Upper lobe of right lung (tissue), 1 donor: ENCODE data around the gene MEGF11. TPM values are rescaled to one million over a fixed set of nuclear protein-coding genes. Genes with fewer than 3 reads are reported as not detected.

Experiments
- ATAC-seq: fragments of 200-7000 bp; cut with Tn5 transposase; one replicate; pipeline ENCODE4 v1.9.1; 2020; ENCODE audit warnings: mild to moderate bottlenecking, moderate library complexity
- DNase-seq: peaks from one replicate; pipeline ENCODE4 v3.0.0-alpha.2; 2020
- H3K27ac ChIP-seq: fragments of 200-600 bp; one replicate; pipeline ENCODE4 v1.8.0; 2022
- H3K27me3 ChIP-seq: fragments of 200-600 bp; one replicate; pipeline ENCODE4 v1.8.0; 2022; ENCODE audit warnings: mild to moderate bottlenecking
- H3K36me3 ChIP-seq: fragments of 200-600 bp; one replicate; pipeline ENCODE4 v1.8.0; 2022
- H3K4me1 ChIP-seq: fragments of 200-600 bp; one replicate; pipeline ENCODE4 v1.8.0; 2022
- H3K4me3 ChIP-seq: fragments of 200-600 bp; one replicate; pipeline ENCODE4 v1.8.0; 2022; ENCODE audit warnings: mild to moderate bottlenecking
- H3K9me3 ChIP-seq: fragments of 200-600 bp; one replicate; pipeline ENCODE4 v1.8.0; 2022
- intact Hi-C: fragments of 100-400 bp; cut with DNase I; formaldehyde crosslinking; loops from one replicate; pipeline ENCODE4 v1.11.0; 2022
- total RNA-seq: library from RNA; stranded (reverse); fragmentation: NEBNext Ultra II Directional; extraction: Animal tissue kit (Norgen Biotek cat#: 25700); gene quantifications from one replicate; pipeline ENCODE4 v1.2.1, GENCODE V29; 2021
- TF ChIP-seq, protein P1 (sequence below): fragments of 200-600 bp; IDR thresholded peaks from one replicate; pipeline ENCODE4 v1.8.0; 2022; ENCODE audit warnings: antibody characterized with exemption
- donor health status: DM: no; HTN: yes; CAD: no; lungs with severe emphysema.

The MEGF11 gene
- total RNA-seq, 1 donor from 2014 or later = 3.0 TPM

DNA sequence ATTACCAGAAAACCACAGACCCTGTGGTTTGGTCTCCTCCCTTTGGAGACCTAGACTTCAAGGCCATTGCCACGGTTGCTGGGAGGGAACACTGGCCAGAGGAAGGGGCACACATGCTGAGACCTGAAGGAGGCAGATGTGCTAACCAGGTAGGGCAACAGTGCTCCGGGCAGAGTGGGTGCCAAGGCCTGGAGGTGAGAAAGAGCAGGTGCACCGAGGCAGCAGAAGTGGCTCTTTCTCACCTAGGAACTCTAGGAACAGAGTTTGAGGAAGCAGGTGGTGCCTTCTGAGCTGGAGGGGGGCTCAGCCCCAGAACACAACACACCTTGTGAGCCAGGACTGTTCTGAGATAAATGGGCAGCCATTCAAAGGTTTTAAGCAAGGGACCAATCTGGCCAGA, 106.1 kb downstream of the MEGF11 start:
- H3K9me3 ChIP-seq = no peaks in the 10 kb centered on the region
- H3K4me3 ChIP-seq = no peak overlapping the region
- no peak overlapping the region for H3K27ac ChIP-seq
- no peaks in the 10 kb centered on the region for H3K4me1 ChIP-seq
- TF ChIP-seq, protein P1, sequence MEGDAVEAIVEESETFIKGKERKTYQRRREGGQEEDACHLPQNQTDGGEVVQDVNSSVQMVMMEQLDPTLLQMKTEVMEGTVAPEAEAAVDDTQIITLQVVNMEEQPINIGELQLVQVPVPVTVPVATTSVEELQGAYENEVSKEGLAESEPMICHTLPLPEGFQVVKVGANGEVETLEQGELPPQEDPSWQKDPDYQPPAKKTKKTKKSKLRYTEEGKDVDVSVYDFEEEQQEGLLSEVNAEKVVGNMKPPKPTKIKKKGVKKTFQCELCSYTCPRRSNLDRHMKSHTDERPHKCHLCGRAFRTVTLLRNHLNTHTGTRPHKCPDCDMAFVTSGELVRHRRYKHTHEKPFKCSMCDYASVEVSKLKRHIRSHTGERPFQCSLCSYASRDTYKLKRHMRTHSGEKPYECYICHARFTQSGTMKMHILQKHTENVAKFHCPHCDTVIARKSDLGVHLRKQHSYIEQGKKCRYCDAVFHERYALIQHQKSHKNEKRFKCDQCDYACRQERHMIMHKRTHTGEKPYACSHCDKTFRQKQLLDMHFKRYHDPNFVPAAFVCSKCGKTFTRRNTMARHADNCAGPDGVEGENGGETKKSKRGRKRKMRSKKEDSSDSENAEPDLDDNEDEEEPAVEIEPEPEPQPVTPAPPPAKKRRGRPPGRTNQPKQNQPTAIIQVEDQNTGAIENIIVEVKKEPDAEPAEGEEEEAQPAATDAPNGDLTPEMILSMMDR = no peak
- H3K27me3 ChIP-seq = no peaks in the 10 kb centered on the region
- no peak for ATAC-seq
- DNase-seq = no peak
- intact Hi-C loops = no loop called here
- H3K36me3 ChIP-seq = no peaks in the 10 kb centered on the region

DNA sequence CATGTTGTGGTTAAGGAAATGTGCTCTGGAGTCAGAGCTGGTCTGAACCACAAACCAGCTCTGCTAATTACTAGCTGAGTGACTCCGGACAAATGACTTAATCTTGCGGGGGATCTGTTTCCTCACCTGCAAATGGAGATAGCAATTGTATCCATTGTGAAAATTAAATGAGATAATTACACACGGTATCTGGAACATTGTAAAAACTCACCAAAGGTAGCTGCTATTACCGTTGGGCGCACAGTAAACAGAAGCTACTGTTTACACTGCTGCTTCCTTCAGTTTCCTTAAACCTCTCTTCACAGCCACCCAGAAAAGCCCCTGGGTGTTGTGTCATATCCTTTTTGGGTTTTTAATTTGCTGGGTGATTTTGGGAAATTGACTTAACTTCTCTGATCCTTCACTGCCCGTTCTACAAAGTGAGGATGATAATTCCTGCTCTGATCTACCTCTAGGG, 107.8 kb downstream of the MEGF11 start:
- H3K4me3 ChIP-seq = no peak overlapping the region
- intact Hi-C loops = no loop called here
- TF ChIP-seq, protein P1 = no peak
- no peaks in the 10 kb centered on the region for H3K4me1 ChIP-seq
- ATAC-seq (no peak), DNase-seq (no peak)
- H3K27ac ChIP-seq = no peak overlapping the region
- no peaks in the 10 kb centered on the region for H3K36me3 ChIP-seq
- H3K27me3 ChIP-seq = no peaks in the 10 kb centered on the region
- no peaks in the 10 kb centered on the region for H3K9me3 ChIP-seq

DNA sequence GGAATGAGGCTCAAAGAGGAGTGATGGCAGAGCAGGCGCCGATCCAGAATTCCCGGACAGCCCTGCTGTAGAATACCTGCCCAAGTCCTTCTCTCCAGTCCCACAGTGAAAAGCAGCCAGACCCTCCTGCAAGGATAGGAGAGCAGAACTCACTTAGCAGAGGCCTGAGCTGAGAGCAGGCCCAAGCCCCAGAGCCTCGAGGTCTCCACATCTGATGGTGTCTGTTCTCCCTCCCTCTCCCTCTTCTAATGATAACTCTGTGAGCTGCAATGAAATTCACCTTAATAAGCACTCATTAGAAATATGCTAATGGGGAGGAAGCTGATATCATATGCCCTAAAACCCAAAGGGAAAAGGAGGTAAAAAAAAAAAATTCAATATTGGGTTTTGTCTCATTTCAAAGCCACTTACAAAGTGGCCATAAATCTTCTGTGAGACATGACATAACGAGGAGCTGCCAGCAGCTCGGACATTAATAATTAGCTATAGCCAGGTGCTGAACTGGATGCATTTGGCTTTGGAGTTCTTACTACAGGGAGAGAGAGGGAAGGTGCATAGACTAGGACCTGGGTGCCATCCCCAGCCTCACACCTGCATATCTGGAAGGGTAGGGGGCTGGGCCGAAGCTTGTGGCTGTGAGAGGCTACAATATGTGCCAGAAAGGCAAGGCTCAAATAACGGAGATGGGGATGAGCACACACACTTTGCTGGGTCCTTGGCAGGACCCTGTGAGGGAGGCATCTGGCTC, 108.4 kb downstream of the MEGF11 start:
- intact Hi-C loops = no loop called here
- TF ChIP-seq, protein P1 = no peak
- DNase-seq (no peak), ATAC-seq (no peak)
- Histone ChIP-seq H3K27ac (no peak overlapping the region), H3K27me3 (no peaks in the 10 kb centered on the region), H3K4me1 (no peaks in the 10 kb centered on the region), H3K9me3 (no peaks in the 10 kb centered on the region), H3K4me3 (no peak overlapping the region), H3K36me3 (no peaks in the 10 kb centered on the region)

DNA sequence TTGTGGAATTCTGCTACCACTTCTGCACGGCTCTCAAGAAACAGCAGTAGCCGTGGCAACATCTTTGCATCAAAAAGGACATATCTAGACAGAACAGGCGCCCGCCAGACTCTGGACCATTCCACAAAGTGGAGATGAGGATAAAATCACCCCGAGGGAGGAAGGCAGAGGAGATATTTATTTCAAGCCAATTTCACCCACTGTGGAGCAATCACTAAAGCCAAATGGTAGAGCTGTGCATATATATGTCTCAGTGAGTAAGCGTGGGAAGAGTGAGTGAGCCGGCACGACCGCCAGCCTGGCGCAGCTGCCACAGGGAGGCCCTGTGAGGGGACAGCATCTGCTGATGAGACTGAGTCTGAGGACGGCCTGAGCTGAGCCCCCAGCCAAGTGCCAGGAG, 111.3 kb downstream of the MEGF11 start:
- Histone ChIP-seq H3K27me3 (no peaks in the 10 kb centered on the region), H3K4me1 (no peaks in the 10 kb centered on the region), H3K36me3 (no peaks in the 10 kb centered on the region), H3K4me3 (no peak overlapping the region), H3K27ac (no peak overlapping the region), H3K9me3 (no peaks in the 10 kb centered on the region)
- ATAC-seq (no peak), DNase-seq (no peak)
- TF ChIP-seq, protein P1 = no peak
- intact Hi-C loops = no loop called here

DNA sequence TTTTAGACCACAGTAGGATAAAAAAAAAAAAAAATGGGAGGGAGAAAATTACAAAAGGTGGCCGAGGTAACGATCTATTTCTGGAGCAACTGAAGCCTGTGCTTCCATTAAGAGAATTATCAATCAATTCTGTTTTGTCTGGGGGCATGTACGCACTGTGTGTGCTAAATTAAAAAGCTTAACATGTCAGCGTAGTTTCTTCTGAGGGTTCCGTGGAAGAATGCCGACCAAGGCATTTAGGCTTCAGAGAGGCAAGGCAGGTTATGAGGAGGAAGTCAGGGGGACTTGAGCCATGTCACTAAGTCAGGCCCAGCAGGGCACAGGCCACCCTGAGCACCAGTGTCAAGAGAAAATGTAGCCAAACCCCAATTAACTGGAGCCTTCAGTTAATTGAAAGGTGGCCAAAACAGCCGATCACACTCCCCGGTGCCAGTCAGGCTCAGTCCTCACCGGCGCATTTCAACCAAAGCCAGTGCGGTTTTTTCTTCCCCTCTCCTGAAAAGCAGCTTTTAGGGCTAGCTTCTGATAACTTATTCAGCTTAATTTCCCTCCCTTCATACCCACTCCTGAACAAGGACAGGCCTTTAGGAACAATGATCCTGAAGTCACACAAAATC, 113.9 kb downstream of the MEGF11 start:
- Histone ChIP-seq H3K27ac (no peak overlapping the region), H3K4me1 (no peaks in the 10 kb centered on the region), H3K27me3 (no peaks in the 10 kb centered on the region), H3K4me3 (no peak overlapping the region), H3K9me3 (no peaks in the 10 kb centered on the region), H3K36me3 (no peaks in the 10 kb centered on the region)
- intact Hi-C loops = no loop called here
- TF ChIP-seq, protein P1 = no peak
- ATAC-seq = no peak
- DNase-seq = no peak
